Ovary (tissue), 9 donors: Measurements from ENCODE around the gene NDUFA8. TPM values are rescaled to one million over a fixed set of nuclear protein-coding genes. Genes with fewer than 3 reads are reported as not detected.

Experiments used
- DNase-seq, 5 donors: peaks; one replicate each; pipeline ENCODE4 v3.0.0-alpha.2; 2019 to 2020
- H3K27ac ChIP-seq, 2 donors: fragments of 200-600 bp; one replicate each; pipeline versions ENCODE4 v1.5.1 to v1.8.0; 2019 to 2022
- H3K27me3 ChIP-seq: fragments of 200-600 bp; one replicate; pipeline ENCODE4 v1.8.0; 2022
- H3K36me3 ChIP-seq: fragments of 200-600 bp; sonication (generic); one replicate; pipeline ENCODE4 v1.5.1; 2019
- H3K4me1 ChIP-seq: one replicate; pipeline ENCODE4 v1.8.1; 2013; ENCODE audit warnings: mild to moderate bottlenecking, moderate library complexity; ENCODE audit not compliant: insufficient read depth
- H3K4me3 ChIP-seq: fragments of 200-600 bp; sonication (generic); one replicate; pipeline ENCODE4 v1.5.1; 2017
- H3K9me3 ChIP-seq, 2 donors: fragments of 200-600 bp in 1 of 2; sonication (generic) in 1 of 2; one replicate each; pipeline versions ENCODE4 v1.5.1 to v1.8.1; 2013 to 2019; ENCODE audit warnings: mild to moderate bottlenecking in 1 of 2, moderate library complexity in 1 of 2
- EP300 ChIP-seq: sonication (generic); formaldehyde crosslinking; IDR thresholded peaks from one replicate; pipeline ENCODE4 v1.6.1; 2017; ENCODE audit warnings: antibody characterized with exemption
- POLR2A ChIP-seq: fragments of 450-650 bp; IDR thresholded peaks from one replicate; pipeline ENCODE4 v1.6.1; 2017; ENCODE audit warnings: antibody characterized with exemption, mild to moderate bottlenecking, moderate library complexity
- WGBS, 3 donors: extraction: QIAGEN DNeasy Blood & Tissue Kit in 1 of 3; methylation state at CpG; one replicate each; pipeline versions ENCODE4 v1.1.5 to v1.1.7; 2013 to 2017; 5-methylcytosine and 5-hydroxymethylcytosine counted together
- intact Hi-C, 4 donors: fragments of 100-400 bp; cut with DNase I; formaldehyde crosslinking; loops; one replicate each; pipeline versions ENCODE4 v1.11.0 to v1.15.1; 2022 to 2023
- polyA plus RNA-seq, 2 donors: library from polyadenylated mRNA; stranded (reverse); fragments of 200-250 nt in 1 of 2; fragments of 350-450 nt in 1 of 2; fragmentation: Illumina TruSeq in 1 of 2; extraction: RNeasy Lipid Tissue Mini Kit (QIAGEN cat#74804) in 1 of 2; gene quantifications; one replicate each; pipeline ENCODE4 v1.2.3, GENCODE V29; 2013 to 2014
- total RNA-seq, 7 donors: library from RNA; depleted of rRNA in 2 of 7; stranded (reverse); fragments of >200 nt in 2 of 7; fragmentation: NEBNext Ultra II Directional in 3 of 7; extraction: Animal tissue kit (Norgen Biotek cat#: 25700) in 3 of 7; gene quantifications; one replicate each; pipeline versions ENCODE4 v1.1.0 to v1.2.4, GENCODE V29; 2016 to 2023
- TF ChIP-seq, protein P1 (sequence below), 3 donors: fragments of 450-650 bp in 2 of 3; fragments of 200-600 bp in 1 of 3; IDR thresholded peaks; one replicate each; pipeline versions ENCODE4 v1.5.1 to v1.8.0; 2016 to 2022; ENCODE audit warnings: antibody characterized with exemption in 3 of 3, mild to moderate bottlenecking in 1 of 3
- donor health status: DM: no; HTN: no; CAD: no; lungs with moderate emphysema.
- donor health status: DM: no; HTN: no; CAD: no.
- donor health status: Bipolar disorder and iron deficiency.
- donor health status: DM: yes; HTN: yes; CAD: no.
- donor health status: DM: no; HTN: no; CAD: no.
- donor health status: DM: yes; HTN: yes; CAD: no.

Gene NDUFA8
- total and polyA plus RNA-seq, 9 donors = 17.2 to 88.0 (median 32.6) TPM

DNA sequence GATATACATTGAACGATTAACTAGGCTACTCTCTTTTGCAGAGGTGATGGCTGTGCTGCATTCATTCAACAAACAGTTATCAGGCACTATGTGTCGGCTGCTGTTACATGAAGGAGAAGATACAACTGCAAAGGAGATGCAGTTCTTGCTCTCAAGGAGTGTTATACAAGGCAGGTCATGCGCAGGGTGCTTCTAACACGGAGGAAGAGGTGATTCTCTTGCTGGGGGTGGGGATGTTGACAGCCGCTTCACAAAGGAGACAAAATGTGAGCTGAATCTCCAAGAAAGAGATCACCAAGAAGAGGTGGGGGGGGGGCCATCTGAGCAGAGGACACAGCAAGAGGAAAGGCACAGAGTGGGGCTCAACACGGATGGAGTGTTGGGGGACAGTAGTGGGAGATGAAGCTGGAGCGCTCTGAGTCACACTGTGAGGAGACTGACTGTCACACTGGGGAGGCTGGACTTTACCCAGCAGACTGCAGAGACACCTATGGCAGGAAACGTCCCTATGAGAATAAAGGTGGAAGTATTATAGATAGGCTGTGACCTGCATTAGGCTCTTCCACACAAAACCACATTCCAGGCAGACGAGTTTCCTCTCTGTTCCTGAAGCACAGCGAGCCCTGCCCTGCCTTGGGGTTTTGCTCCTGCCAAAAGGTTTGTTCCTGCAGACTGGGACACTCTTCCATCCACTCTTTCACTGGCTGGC is 20.9 kb downstream of the NDUFA8 start:
- TF ChIP-seq EP300 (no peak), POLR2A (no peak)
- TF ChIP-seq, protein P1, sequence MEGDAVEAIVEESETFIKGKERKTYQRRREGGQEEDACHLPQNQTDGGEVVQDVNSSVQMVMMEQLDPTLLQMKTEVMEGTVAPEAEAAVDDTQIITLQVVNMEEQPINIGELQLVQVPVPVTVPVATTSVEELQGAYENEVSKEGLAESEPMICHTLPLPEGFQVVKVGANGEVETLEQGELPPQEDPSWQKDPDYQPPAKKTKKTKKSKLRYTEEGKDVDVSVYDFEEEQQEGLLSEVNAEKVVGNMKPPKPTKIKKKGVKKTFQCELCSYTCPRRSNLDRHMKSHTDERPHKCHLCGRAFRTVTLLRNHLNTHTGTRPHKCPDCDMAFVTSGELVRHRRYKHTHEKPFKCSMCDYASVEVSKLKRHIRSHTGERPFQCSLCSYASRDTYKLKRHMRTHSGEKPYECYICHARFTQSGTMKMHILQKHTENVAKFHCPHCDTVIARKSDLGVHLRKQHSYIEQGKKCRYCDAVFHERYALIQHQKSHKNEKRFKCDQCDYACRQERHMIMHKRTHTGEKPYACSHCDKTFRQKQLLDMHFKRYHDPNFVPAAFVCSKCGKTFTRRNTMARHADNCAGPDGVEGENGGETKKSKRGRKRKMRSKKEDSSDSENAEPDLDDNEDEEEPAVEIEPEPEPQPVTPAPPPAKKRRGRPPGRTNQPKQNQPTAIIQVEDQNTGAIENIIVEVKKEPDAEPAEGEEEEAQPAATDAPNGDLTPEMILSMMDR (IDR thresholded peaks at IDR 0.05) = no peak
- intact Hi-C loops = no loop called here
- no peaks in the 10 kb centered on the region for H3K27me3 ChIP-seq
- 69 to 71% (median 71%) methylated on average over 10 of the region's 10 CpGs for WGBS, 3 donors
- no peaks in the 10 kb centered on the region for H3K9me3 ChIP-seq
- no peak overlapping the region for H3K27ac ChIP-seq
- no peak for DNase-seq
- no peak overlapping the region for H3K4me3 ChIP-seq
- H3K36me3 ChIP-seq = no peaks in the 10 kb centered on the region
- peaks cover 1% of the 10 kb centered on the region for H3K4me1 ChIP-seq

DNA sequence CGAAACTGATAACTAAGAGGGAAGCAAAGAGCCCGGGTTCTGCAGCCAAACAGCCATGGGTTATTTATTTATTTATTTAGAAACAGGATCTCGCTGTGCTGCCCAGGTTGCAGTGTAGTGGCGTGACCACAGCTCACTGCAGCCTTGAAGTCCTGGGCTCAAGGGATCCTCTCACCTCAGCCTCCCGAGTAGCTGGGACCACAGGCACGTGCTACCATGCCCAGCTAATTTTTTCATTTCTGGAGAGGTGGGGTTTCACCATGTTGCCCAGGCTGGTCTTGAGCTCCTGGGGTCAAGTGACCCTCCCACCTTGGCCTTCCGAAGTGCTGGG is 24.1 kb downstream of the NDUFA8 start:
- peaks cover 1% of the 10 kb centered on the region for H3K4me1 ChIP-seq
- H3K36me3 ChIP-seq = no peaks in the 10 kb centered on the region
- no peak for DNase-seq
- no peaks in the 10 kb centered on the region for H3K27me3 ChIP-seq
- no peak overlapping the region for H3K4me3 ChIP-seq
- H3K27ac ChIP-seq = no peak overlapping the region
- 85 to 92% (median 87%) methylated on average over 7 of the region's 7 CpGs for WGBS, 3 donors
- intact Hi-C loops = no loop called here
- H3K9me3 ChIP-seq = no peaks in the 10 kb centered on the region
- TF ChIP-seq, protein P1 (IDR thresholded peaks at IDR 0.05) = no peak
- TF ChIP-seq POLR2A (no peak), EP300 (no peak)

GRCh38 chr9:122134822-122135528 is 24.6 kb downstream of the NDUFA8 start:
- WGBS, 3 donors = 26 to 40% (median 34%) methylated on average over 12 of the region's 12 CpGs
- H3K36me3 ChIP-seq = no peaks in the 10 kb centered on the region
- TF ChIP-seq, protein P1 (IDR thresholded peaks at IDR 0.05) = no peak
- TF ChIP-seq EP300 (no peak), POLR2A (no peak)
- no peaks in the 10 kb centered on the region for H3K9me3 ChIP-seq
- no peaks in the 10 kb centered on the region for H3K27me3 ChIP-seq
- no peak for DNase-seq
- H3K4me1 ChIP-seq = peaks cover 1% of the 10 kb centered on the region
- no peak overlapping the region for H3K27ac ChIP-seq
- intact Hi-C loops = no loop called here
- H3K4me3 ChIP-seq = no peak overlapping the region

GRCh38 chr9:122133984-122134535 is 25.5 kb downstream of the NDUFA8 start:
- H3K4me3 ChIP-seq = no peak overlapping the region
- no peak overlapping the region for H3K27ac ChIP-seq
- no peaks in the 10 kb centered on the region for H3K27me3 ChIP-seq
- WGBS, 3 donors = 73 to 79% (median 77%) methylated on average over 17 of the region's 17 CpGs
- no peak for TF ChIP-seq POLR2A
- TF ChIP-seq, protein P1 (IDR thresholded peaks at IDR 0.05) = no peak
- TF ChIP-seq EP300 = no peak
- intact Hi-C loops = no loop called here
- H3K36me3 ChIP-seq = no peaks in the 10 kb centered on the region
- DNase-seq = no peak
- H3K4me1 ChIP-seq = peaks cover 1% of the 10 kb centered on the region
- H3K9me3 ChIP-seq = no peaks in the 10 kb centered on the region
